Testis (tissue), 3 donors: Measurements from ENCODE around the gene TNNC2. TPM values are rescaled to one million over a fixed set of nuclear protein-coding genes. Genes with fewer than 3 reads are reported as not detected.

Source experiments
- DNase-seq: peaks from one replicate; pipeline ENCODE4 v3.0.0-alpha.2; 2019
- H3K27ac ChIP-seq, 2 donors: fragments of 200-600 bp; sonication (generic); one replicate each; pipeline ENCODE4 v1.5.1; 2019
- H3K27me3 ChIP-seq: fragments of 200-600 bp; sonication (generic); one replicate; pipeline ENCODE4 v1.5.1; 2019
- H3K36me3 ChIP-seq: fragments of 200-600 bp; sonication (generic); one replicate; pipeline ENCODE4 v1.5.1; 2017; ENCODE audit warnings: low read depth; ENCODE audit errors: missing control alignments
- H3K4me1 ChIP-seq: fragments of 200-600 bp; sonication (generic); one replicate; pipeline ENCODE4 v1.5.1; 2019
- H3K4me3 ChIP-seq, 2 donors: fragments of 200-600 bp; sonication (generic); one replicate each; pipeline ENCODE4 v1.5.1; 2017 to 2019
- H3K9me3 ChIP-seq: fragments of 200-600 bp; sonication (generic); one replicate; pipeline ENCODE4 v1.5.1; 2017
- CTCF ChIP-seq, 3 experiments: fragments of 450-650 bp in 2 of 3; fragments of 200-600 bp in 1 of 3; sonication (generic) in 1 of 3; IDR thresholded peaks; one replicate each; pipeline ENCODE4 v1.5.1; 2016 to 2019; ENCODE audit warnings: antibody characterized with exemption in 3 of 3, mild to moderate bottlenecking in 2 of 3, moderate library complexity in 1 of 3
- POLR2A ChIP-seq: fragments of 450-650 bp; IDR thresholded peaks from one replicate; pipeline ENCODE4 v1.6.1; 2017; ENCODE audit warnings: antibody characterized with exemption, mild to moderate bottlenecking, moderate library complexity
- WGBS, 2 donors: methylation state at CpG; one replicate each; pipeline ENCODE4 v1.1.5; 2018; 5-methylcytosine and 5-hydroxymethylcytosine counted together
- intact Hi-C: fragments of 100-400 bp; cut with DNase I; formaldehyde crosslinking; loops from one replicate; pipeline ENCODE4 v1.15.1; 2023; ENCODE audit warnings: low total_unique reads
- polyA plus RNA-seq: library from polyadenylated mRNA; stranded (reverse); fragments of 350-450 nt; fragmentation: Illumina TruSeq; extraction: RNeasy Lipid Tissue Mini Kit (QIAGEN cat#74804); gene quantifications from one replicate; pipeline ENCODE4 v1.2.3, GENCODE V29; 2014; ENCODE audit warnings: low read depth, low replicate concordance; ENCODE audit not compliant: insufficient read depth
- total RNA-seq, 2 donors: library from RNA; depleted of rRNA; stranded (reverse); fragments of >200 nt; gene quantifications; one replicate each; pipeline ENCODE4 v1.2.3, GENCODE V29; 2016

The TNNC2 gene
- total and polyA plus RNA-seq, 3 donors from 2014 or later = 4.6 to 12.1 (median 6.5) TPM

DNA sequence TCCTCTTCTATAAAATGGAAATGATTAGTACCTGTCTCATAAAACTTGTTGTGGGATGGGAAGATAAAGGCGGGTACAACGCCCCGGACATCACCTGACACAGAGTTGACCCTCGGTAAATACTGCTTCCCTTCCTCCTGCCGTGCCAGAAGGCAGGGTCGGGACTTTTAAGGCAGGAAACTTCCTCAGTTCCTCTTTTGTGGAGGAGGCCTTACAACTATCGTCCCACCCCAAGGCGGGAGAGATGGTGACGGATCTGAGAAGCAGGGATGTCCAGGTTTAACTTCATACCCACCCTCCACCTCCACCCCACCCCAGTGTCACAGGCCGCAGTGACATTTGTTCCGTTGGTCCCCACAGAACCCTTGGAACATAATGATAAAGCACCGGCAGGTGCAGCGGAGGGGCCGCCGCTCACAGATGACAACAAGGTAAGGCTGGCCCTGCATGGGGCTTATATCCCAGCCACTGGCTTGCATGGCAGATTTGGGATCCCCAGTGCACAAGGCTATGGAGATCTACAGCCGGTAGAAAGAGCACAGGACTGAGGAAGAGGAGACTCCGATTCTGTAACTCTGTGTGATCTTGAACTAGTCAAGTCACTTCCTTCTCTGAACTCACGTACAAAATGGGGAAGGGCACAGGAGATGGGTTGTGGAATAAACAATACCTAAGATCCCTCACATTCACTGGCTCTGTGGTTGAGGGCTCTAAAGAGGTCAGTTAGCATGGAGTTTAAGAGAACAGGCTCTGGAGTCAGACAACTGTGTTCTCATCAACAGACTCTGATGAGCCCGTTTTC lies 34.6 kb downstream of the TNNC2 start:
- Histone ChIP-seq H3K36me3 (no peaks in the 10 kb centered on the region), H3K9me3 (no peaks in the 10 kb centered on the region), H3K4me3 (peak overlapping the region; percentile 91 to 96), H3K4me1 (no peaks in the 10 kb centered on the region), H3K27ac (peak overlapping the region; percentile 77 to 83), H3K27me3 (no peaks in the 10 kb centered on the region)
- intact Hi-C loops = no loop called here
- DNase-seq = no peak
- WGBS, 2 donors = 14 to 21% methylated on average over 18 to 19 of the region's 19 CpGs
- TF ChIP-seq POLR2A = no peak

GRCh38 chr20:45788351-45788750 lies 38.8 kb downstream of the TNNC2 start:
- no peak for DNase-seq
- no peaks in the 10 kb centered on the region for H3K4me1 ChIP-seq
- H3K27ac ChIP-seq = no peak overlapping the region
- H3K36me3 ChIP-seq = no peaks in the 10 kb centered on the region
- no peaks in the 10 kb centered on the region for H3K9me3 ChIP-seq
- intact Hi-C loops = no loop called here
- TF ChIP-seq CTCF (IDR thresholded peaks at IDR 0.05) (no peak), POLR2A (no peak)
- H3K27me3 ChIP-seq = no peaks in the 10 kb centered on the region
- H3K4me3 ChIP-seq = no peak overlapping the region
- WGBS, 2 donors = 72 to 74% methylated on average over 3 of the region's 3 CpGs

- WGBS, 2 donors = 75 to 77% methylated on average over 3 to 6 of the region's 6 CpGs
Observed at GRCh38 chr20:45783656-45784294, 43.3 kb downstream of the TNNC2 start.

DNA sequence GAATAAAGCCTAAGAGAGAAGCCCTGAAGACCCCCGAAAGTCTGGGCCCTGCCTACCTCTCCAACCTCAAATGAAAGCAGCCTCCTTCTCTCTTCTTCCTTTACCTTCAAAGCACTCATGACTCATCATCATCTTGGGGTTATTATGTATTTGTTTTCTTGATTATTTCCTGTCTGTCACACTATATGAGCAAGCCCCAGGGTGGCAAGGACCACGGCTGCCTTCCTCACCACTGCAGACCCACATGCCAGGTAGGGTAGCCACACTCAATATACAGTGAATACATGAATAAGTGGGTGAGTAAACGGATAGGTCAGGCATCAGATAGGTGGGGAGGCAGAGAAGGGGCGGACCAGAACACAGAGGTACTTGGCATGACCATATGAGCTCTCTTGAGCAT lies 44.2 kb downstream of the TNNC2 start:
- WGBS, 2 donors = 81 to 90% methylated on average over 4 of the region's 4 CpGs
- Histone ChIP-seq H3K4me1 (peaks cover 8% of the 10 kb centered on the region), H3K27me3 (no peaks in the 10 kb centered on the region), H3K36me3 (no peaks in the 10 kb centered on the region), H3K27ac (no peak overlapping the region), H3K4me3 (no peak overlapping the region), H3K9me3 (no peaks in the 10 kb centered on the region)
- intact Hi-C loops = no loop called here
- TF ChIP-seq POLR2A (no peak), CTCF (IDR thresholded peaks at IDR 0.05) (no peak)
- DNase-seq = no peak

More at GRCh38 chr20:45783656-45784294, 43.3 kb downstream of the TNNC2 start:
- no peaks in the 10 kb centered on the region for H3K36me3 ChIP-seq
- intact Hi-C loops = no loop called here
- DNase-seq = peak; percentile 64
- TF ChIP-seq POLR2A (no peak), CTCF (IDR thresholded peaks at IDR 0.05) (no peak)
- H3K9me3 ChIP-seq = no peaks in the 10 kb centered on the region
- H3K27me3 ChIP-seq = no peaks in the 10 kb centered on the region
- no peak overlapping the region for H3K4me3 ChIP-seq
- no peak overlapping the region for H3K27ac ChIP-seq
- H3K4me1 ChIP-seq = peaks cover 8% of the 10 kb centered on the region

DNA sequence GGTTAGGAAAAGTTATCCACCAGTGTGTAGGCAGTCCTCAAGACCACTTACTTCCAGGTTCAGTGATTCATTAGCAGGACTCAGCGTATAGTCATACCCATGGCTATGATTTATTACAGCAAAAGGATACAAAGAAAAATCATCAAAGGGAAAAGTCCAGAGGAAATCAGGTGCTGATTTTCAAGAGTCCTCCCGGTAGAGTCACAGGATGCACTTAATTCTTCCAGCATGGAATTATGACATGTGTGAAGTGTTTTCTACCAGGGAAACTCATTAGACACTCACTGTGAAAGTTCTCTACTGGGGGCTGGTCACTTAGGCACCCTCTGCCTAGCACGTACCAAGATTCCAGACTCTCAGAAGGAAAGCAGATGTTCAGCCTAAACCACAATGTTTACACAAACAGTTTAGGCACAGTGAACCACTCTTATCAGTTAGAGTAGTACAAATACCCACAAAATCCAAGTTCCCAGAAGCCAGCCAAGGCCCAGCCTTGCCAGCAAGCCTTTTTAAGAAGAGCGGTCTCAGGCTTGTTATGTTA lies 45.7 kb downstream of the TNNC2 start:
- DNase-seq = no peak
- TF ChIP-seq POLR2A (no peak), CTCF (IDR thresholded peaks at IDR 0.05) (no peak)
- intact Hi-C loops = no loop called here
- Histone ChIP-seq H3K36me3 (no peaks in the 10 kb centered on the region), H3K4me3 (no peak overlapping the region), H3K4me1 (peaks cover 8% of the 10 kb centered on the region), H3K27me3 (no peaks in the 10 kb centered on the region), H3K9me3 (no peaks in the 10 kb centered on the region), H3K27ac (no peak overlapping the region)
- 47 to 54% methylated on average over 4 of the region's 4 CpGs for WGBS, 2 donors
